Right cardiac atrium (tissue), 5 donors: ENCODE data around the gene PRRT1. TPM values are rescaled to one million over a fixed set of nuclear protein-coding genes. Genes with fewer than 3 reads are reported as not detected.

Experiments
- ATAC-seq, 2 donors: fragments of 200-7000 bp; cut with Tn5 transposase; one replicate each; pipeline versions ENCODE4 v1.8.0 to v1.9.1; 2020; ENCODE audit warnings: moderate library complexity in 2 of 2, mild to moderate bottlenecking in 1 of 2
- DNase-seq, 3 donors: peaks; one replicate each; pipeline ENCODE4 v3.0.0-alpha.2; 2020
- H3K27ac ChIP-seq: one replicate; pipeline ENCODE4 v1.5.1; 2013; ENCODE audit warnings: mild to moderate bottlenecking, low read length, control low read depth, moderate library complexity
- H3K27me3 ChIP-seq: one replicate; pipeline ENCODE4 v1.6.1; 2013; ENCODE audit not compliant: control insufficient read depth, insufficient read depth
- H3K4me1 ChIP-seq: one replicate; pipeline ENCODE4 v1.6.1; 2013; ENCODE audit warnings: low read length; ENCODE audit not compliant: control insufficient read depth, insufficient read depth
- H3K4me3 ChIP-seq: one replicate; pipeline ENCODE4 v1.5.1; 2013; ENCODE audit warnings: low read length, control low read depth
- H3K9me3 ChIP-seq: one replicate; pipeline ENCODE4 v1.6.1; 2013; ENCODE audit warnings: low read length; ENCODE audit not compliant: control insufficient read depth
- WGBS: extraction: QIAGEN DNeasy Blood & Tissue Kit; methylation state at CpG from one replicate; pipeline ENCODE4 v1.1.7; 2013; 5-methylcytosine and 5-hydroxymethylcytosine counted together
- intact Hi-C, 4 donors: fragments of 100-400 bp; cut with DNase I; formaldehyde crosslinking; loops; one replicate each; pipeline versions ENCODE4 v1.11.0 to v1.14.0; 2022 to 2023
- long read RNA-seq, 4 donors: library from polyadenylated mRNA; unstranded; transcript quantifications; one replicate each; pipeline ENCODE4 v2.0.0, GENCODE V29; 2020 to 2021
- polyA plus RNA-seq: library from polyadenylated mRNA; stranded (reverse); fragments of 200-250 nt; gene quantifications from one replicate; pipeline ENCODE4 v1.2.3, GENCODE V29; 2013
- total RNA-seq, 4 donors: library from RNA; stranded (reverse); fragmentation: NEBNext Ultra II Directional; extraction: Animal tissue kit (Norgen Biotek cat#: 25700); gene quantifications; one replicate each; pipeline ENCODE4 v1.2.1, GENCODE V29; 2021
- donor health status: healthy with polysubstance abuse.
- donor health status: DM: no; HTN: yes; CAD: no.
- donor health status: DM: no; HTN: no; CAD: no.
- donor health status: DM: no; HTN: yes; CAD: no; lungs with severe emphysema.
- donor health status: DM: yes; HTN: yes; CAD: no.

Gene PRRT1
- total RNA-seq (1 to 10 TPM; 1.5 to 3.3 (median 1.8) TPM), polyA plus RNA-seq (2.6 TPM)
- long read RNA-seq, donor 1, partial matches to known transcripts, result 2 of 3 reads
- long read RNA-seq, donor 1, other reads (novel, unspliced or antisense), result 0 of 3 reads
- long read RNA-seq, donor 2, partial matches to known transcripts, result 0 of 1 reads
- long read RNA-seq, donor 2, other reads (novel, unspliced or antisense), result 0 of 1 reads
- long read RNA-seq, donor 3, result 0 reads
- long read RNA-seq, donor 4, partial matches to known transcripts, result 1 of 4 reads
- long read RNA-seq, donor 4, other reads (novel, unspliced or antisense), result 1 of 4 reads

DNA sequence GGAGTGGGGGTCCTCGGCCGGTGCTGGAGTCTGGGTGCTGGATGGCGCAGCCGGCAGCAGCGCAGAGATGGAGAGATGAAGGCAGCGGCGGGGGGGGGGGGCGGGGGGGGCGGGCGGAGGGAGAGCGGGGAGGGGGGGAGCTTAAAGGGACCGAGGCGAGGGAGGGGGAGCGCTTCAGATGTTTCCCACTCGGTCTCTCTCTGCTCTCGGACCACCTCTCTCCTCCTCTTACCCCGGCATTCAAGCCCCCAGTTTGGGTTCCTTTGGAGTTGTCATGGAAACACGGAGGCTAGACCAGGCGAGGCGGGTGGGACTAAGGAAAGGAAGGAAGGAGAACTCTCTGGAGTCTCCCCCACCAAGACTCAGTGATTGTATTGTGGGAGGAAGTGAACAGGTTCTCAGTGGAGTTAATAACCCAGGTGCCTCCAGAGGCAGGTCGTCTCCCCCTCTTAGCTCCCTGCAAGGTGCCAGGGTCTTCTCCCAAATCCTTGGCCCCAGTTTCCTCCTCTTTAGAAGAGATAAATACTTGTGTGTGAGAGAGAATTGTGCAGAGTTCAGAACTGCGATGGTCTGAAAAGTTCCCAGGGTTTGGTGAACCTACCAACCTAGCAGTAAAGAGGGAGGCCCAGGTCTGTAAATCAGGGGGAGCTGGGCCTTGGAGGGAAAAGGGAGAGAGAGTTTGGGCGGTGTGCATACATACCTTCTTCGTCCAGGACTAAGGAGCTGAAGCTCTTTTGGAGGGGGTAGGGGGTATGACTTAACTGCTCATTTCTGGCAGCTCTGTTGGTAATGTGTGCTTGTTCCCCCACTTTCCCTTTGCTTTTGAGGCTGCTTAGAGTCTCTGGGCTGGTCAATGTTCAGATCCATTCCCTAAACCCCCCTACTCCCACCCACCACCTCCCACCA lies at the start of gene PRRT1:
TSS of gene PRRT1 (minus strand) at position 77 of the 906 bp plus-strand sequence. CDS start 112 bp downstream, outside the sequence.
- peak within 1 kb of the TSS; percentile 60 for H3K4me3 ChIP-seq
- ATAC-seq, result no peak
- peak in 1 of 3 donors; percentile 65 for DNase-seq
- no peaks in the 10 kb centered on the region for H3K27me3 ChIP-seq
- H3K9me3 ChIP-seq, result no peaks in the 10 kb centered on the region
- H3K27ac ChIP-seq, result no peak within 1 kb of the TSS
- intact Hi-C loops, result no loop called here
- peaks cover 5% of the 10 kb centered on the region for H3K4me1 ChIP-seq
- WGBS, result 18% methylated on average over 19 of the region's 24 CpGs

DNA sequence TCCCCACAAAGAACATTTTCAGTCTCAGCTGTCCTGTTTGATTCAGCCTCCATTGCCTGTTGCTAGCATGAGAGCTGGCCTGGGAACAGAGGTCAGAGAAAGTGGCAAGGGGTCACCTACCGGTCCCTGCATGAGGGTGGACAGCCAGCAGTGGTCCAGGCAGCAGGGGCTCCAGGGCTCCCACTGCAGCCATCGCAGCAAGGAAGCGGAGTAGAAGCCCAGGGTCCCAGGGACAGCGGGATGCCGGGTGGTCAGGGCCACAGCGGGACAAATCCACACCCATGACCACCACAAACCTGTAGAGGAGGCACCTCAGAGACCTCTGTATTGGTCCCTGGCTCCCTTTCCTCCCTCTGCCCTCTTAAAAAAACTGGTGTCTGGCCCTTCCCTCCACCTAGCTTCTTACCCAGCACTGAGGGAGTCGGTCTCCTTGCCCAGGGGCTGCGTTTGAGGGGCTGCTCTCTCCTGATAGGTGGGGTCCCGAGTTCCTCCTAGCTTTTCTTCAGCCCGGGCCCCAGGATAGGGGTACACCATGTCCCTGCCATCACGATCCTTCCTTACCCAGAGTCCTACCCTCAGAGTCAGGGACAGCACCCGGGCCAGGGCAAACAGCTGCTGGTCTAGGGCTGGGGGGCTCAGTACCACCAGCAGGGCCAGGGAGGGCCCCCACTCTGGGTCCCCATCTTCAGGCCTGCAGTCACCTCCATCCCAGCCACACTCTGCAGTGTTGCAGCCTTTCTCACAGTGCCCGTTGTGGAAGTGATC lies 49.2 kb upstream of the PRRT1 start:
- Histone ChIP-seq H3K4me3 (no peak overlapping the region), H3K27me3 (no peaks in the 10 kb centered on the region), H3K27ac (no peak overlapping the region), H3K4me1 (peaks cover 2% of the 10 kb centered on the region), H3K9me3 (no peaks in the 10 kb centered on the region)
- ATAC-seq (no peak), DNase-seq (no peak)
- WGBS, result 90% methylated on average over 13 of the region's 13 CpGs
- intact Hi-C loops, result no loop called here

DNA sequence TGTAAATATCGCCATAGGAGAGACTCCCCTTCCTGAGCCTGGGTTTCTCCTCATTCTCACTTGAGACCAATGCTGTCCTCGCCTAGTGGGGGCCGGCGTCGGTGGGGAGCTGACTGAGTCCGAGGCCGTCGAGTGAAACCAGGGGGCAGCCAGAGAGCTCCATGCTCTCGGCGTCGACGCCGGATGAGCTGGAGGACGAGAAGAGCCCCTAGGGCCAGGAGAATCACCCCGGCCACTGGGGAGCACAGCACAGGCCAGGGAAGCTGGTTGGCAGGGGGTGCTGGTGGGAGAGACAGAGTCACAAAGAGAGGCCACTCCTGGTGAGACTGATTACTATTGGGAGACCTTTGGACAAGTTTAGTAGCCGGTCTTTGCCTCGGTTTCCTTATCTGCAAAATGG lies 47.1 kb upstream of the PRRT1 start:
- intact Hi-C loops, result loop anchor here in 1 of 4 donors (5.0 kb wide), 1 partner anchor 72 kb away; the partner anchor contains the start of gene ATF6B
- DNase-seq, result peak in 1 of 3 donors; percentile 51
- WGBS, result 84% methylated on average over 17 of the region's 17 CpGs
- Histone ChIP-seq H3K4me1 (peaks cover 2% of the 10 kb centered on the region), H3K9me3 (no peaks in the 10 kb centered on the region), H3K27me3 (no peaks in the 10 kb centered on the region), H3K4me3 (no peak overlapping the region), H3K27ac (no peak overlapping the region)
- no peak for ATAC-seq

DNA sequence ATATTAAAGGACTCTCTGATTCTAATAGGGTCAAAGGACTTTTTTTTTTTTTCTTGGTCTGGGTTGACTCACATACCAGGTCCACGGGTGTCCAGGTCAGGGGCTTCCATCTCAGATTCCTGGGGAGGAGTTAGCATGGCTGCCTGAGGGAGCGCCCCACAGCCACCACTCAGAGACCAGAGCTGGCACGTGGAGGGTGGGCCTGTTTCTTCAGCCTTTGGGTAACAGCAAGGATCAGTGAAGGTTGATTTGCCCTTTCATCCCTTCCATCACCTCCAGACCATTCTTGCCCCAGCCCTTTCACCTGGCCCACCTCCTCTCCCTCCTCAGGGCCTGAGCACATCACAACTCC lies 46.6 kb upstream of the PRRT1 start:
- Histone ChIP-seq H3K9me3 (no peaks in the 10 kb centered on the region), H3K27me3 (no peaks in the 10 kb centered on the region), H3K4me1 (peaks cover 2% of the 10 kb centered on the region), H3K27ac (no peak overlapping the region), H3K4me3 (no peak overlapping the region)
- WGBS, result 79% methylated on average over 3 of the region's 3 CpGs
- intact Hi-C loops, result loop anchor here in 1 of 4 donors (5.0 kb wide), 1 partner anchor 71 kb away; the partner anchor contains the start of gene ATF6B
- DNase-seq (no peak), ATAC-seq (no peak)

DNA sequence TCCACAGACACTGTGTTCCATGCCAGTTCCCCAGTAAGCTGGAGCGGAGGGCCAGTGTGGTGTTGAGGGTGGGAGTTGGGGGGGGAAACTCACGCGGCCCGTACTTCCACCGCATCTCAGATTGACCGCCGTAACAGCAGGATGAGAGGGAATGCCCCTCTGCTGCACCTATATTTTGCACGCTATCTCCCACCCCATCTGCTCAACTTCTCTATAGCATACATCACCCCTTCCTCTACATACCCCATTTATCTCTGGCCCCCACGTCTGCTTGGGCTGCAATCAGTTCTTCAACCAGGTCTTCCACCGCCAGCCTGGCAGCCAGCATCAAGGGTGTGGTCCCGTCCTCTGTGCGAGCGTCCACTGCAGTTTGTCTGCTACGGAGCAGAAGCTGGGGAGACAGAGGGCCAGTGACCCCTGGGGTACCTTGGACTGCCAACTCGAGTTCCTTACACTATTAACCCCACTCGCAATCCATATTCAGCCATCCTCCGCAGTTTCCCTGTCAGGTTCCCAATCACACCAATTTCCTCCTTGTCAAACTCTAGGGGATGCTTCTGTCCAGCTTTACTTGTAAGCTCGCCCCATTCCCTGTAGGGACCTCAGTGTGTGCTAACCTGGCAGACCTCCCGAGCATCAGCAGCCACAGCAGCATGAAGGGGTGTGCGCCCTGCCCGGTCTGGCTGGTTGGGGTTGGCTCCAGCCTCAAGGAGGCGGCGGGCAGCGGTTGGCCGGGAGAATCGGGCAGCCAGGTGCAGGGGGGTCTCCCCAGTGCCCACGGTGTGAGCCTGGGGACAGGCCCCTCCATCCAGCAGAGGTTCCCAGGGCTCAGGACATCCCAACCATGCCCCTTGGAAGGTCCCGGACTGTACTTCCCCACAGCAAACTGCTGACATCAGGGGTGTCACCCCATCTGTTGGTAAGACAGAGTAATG lies 45.2 kb upstream of the PRRT1 start:
- peak; percentile 68 to 87 (median 83) for DNase-seq
- Histone ChIP-seq H3K9me3 (no peaks in the 10 kb centered on the region), H3K4me1 (peaks cover 2% of the 10 kb centered on the region), H3K27ac (peak overlapping the region; percentile 99), H3K4me3 (peak overlapping the region; percentile 66), H3K27me3 (no peaks in the 10 kb centered on the region)
- peak in 1 of 2 donors; percentile 0 for ATAC-seq
- 23% methylated on average over 28 of the region's 28 CpGs for WGBS
- intact Hi-C loops, result loop anchor here in 1 of 4 donors (5.0 kb wide), 1 partner anchor 70 kb away; the partner anchor contains the start of gene ATF6B

DNA sequence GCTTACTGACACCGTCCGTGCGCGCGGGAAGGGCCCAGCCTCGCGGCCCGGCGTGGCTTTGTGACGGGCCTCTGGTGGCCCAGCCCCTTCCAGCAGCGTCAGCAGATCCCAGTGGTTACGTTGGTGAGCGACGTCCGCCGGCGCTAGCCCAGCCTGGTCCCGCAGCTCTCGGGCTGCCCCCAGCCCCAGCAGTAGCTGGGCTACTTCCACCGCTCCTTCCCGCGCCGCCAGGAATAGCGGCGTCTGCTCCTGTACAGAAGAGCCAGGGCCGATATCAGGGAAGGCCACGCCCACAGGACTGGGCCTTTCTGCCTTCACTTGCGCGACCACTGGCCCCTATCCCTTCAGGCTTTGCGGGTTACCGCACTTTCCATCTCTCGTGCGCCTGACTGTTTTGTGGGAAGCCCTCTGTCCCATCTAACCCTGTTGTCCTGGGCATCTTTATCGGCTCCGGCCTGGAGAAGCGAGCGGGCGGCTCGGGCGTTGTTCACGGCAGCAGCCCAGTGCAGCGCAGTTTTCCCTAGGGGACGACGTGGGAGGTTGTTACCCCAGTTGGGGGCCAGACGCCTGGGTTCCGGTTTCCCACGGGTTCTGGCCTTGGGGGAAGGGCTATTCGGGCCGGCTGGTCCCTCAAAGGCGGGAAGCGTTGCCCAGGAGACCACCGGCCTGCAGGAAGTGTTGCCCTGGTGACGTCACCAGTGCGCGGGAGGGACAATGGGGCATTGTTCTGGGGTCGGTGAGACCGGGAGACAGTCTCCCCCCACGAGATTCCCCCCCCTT lies 44.4 kb upstream of the PRRT1 start:
- intact Hi-C loops, result loop anchor here in 1 of 4 donors (5.0 kb wide), 1 partner anchor 69 kb away; the partner anchor contains the start of gene ATF6B
- H3K27me3 ChIP-seq, result no peaks in the 10 kb centered on the region
- no peaks in the 10 kb centered on the region for H3K9me3 ChIP-seq
- under 1% methylated on average over 58 of the region's 58 CpGs for WGBS
- H3K4me3 ChIP-seq, result peak overlapping the region; percentile 66
- ATAC-seq (peak; percentile 91 to 93), DNase-seq (peak; percentile 98)
- peaks cover 2% of the 10 kb centered on the region for H3K4me1 ChIP-seq
- peak overlapping the region; percentile 99 for H3K27ac ChIP-seq

GRCh38 chr6:32195652-32195901 lies 43.8 kb upstream of the PRRT1 start:
- WGBS, result under 1% methylated on average over 25 of the region's 25 CpGs
- peaks cover 5% of the 10 kb centered on the region for H3K4me1 ChIP-seq
- no peak overlapping the region for H3K27ac ChIP-seq
- ATAC-seq (peak; percentile 88 to 92), DNase-seq (peak; percentile 100)
- intact Hi-C loops, result loop anchor here in 1 of 4 donors (5.0 kb wide), 1 partner anchor 68 kb away; the partner anchor contains the start of gene ATF6B
- no peaks in the 10 kb centered on the region for H3K27me3 ChIP-seq
- H3K9me3 ChIP-seq, result no peaks in the 10 kb centered on the region
- no peak overlapping the region for H3K4me3 ChIP-seq

DNA sequence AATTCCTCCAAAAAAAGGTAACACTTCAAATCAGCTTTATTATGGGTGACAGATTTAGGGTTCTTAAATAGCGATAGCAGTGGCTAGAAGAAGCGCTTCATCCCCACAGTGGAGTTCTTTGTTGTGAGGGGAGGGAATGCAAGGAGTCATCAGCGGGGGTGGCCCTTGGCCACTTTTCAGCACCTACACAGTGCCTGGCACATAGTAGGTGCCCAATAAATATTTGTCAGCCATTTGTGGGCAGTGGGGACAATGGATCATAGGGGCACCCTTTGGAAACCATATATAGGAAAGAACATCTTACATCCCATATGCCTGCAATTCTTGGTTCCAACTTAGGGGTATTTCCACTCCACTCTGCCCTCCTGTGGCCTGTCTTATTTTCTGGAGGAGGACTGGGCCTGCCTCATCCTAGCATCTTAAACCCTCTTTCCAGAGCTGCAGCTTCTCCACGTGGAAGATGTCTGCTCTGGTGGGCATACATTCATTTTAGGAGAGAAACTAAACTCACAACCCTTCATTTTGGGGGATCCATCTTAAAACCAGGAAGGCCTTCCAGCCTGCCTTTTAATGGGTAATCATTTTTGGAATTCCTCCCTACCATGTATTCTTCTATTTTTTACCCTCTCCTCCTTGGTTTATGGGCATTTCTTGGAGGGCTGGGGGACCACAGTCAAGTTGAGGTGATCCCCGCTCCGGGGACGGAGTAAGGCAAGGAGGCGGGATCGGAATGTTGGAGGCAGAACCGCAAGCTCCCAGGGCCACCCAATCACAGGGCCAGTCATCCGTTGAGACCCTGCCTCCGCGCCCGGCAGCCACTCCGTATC lies 43.3 kb upstream of the PRRT1 start:
- DNase-seq, result peak in 1 of 3 donors; percentile 58
- 17% methylated on average over 15 of the region's 15 CpGs for WGBS
- Histone ChIP-seq H3K4me3 (peak overlapping the region; percentile 29), H3K27me3 (no peaks in the 10 kb centered on the region), H3K9me3 (no peaks in the 10 kb centered on the region), H3K27ac (peak overlapping the region; percentile 91), H3K4me1 (peaks cover 5% of the 10 kb centered on the region)
- no peak for ATAC-seq
- intact Hi-C loops, result loop anchor here in 1 of 4 donors (5.0 kb wide), 1 partner anchor 68 kb away; the partner anchor contains the start of gene ATF6B

DNA sequence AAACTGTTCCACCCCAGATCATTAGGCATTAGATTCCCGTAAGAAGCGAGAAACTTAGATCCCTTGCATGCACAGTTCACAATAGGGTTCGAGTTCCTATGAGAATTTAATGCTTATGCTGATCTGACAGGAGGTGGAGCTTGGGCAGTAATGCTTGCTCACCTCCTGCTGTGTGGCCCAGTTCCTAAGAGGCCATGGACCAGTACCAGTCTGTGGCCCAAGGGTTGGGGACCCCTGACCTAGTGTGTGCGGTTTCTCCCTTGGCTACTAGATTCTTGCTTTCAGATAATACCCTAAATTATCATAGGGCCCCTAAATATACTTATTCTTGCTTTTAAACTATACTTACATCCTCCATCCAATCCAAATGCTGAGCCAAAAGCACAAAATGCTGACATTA lies 42.6 kb upstream of the PRRT1 start:
- peaks cover 5% of the 10 kb centered on the region for H3K4me1 ChIP-seq
- H3K9me3 ChIP-seq, result no peaks in the 10 kb centered on the region
- no peak overlapping the region for H3K27ac ChIP-seq
- DNase-seq (no peak), ATAC-seq (no peak)
- intact Hi-C loops, result no loop called here
- 90% methylated on average over 4 of the region's 4 CpGs for WGBS
- no peaks in the 10 kb centered on the region for H3K27me3 ChIP-seq
- no peak overlapping the region for H3K4me3 ChIP-seq
